GM18508 (cell line): ENCODE data around the gene ATP6V1F.

Experiments
- ATAC-seq: cut with Tn5 transposase; IDR thresholded peaks from one replicate; pipeline ENCODE4 v1.9.1; 2021; ENCODE audit warnings: moderate number of reproducible peaks; ENCODE audit not compliant: insufficient read depth, unreplicated experiment

Gene ATP6V1F

GRCh38 chr7:128893251-128894100 lies 30.8 kb downstream of the ATP6V1F start:
- no peak for ATAC-seq

DNA sequence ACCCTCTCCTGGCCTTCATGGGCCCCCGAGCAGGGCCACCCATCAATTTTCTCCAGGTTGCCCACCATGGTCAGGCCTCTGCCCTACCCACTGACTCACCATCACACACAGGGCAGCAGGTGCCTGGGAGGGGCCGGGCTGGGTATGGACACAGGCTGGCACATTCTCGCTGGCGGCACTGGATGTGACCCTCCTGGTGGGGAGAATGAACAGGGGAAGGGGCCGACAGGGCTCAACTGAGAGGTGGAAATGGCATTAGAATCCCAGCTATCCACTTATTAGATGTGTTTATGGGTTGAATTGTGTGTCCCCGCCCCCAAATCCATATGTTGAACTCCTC lies 31.4 kb downstream of the ATP6V1F start:
- ATAC-seq = no peak

- ATAC-seq = no peak
Observed at GRCh38 chr7:128895320-128895719, 32.7 kb downstream of the ATP6V1F start.

DNA sequence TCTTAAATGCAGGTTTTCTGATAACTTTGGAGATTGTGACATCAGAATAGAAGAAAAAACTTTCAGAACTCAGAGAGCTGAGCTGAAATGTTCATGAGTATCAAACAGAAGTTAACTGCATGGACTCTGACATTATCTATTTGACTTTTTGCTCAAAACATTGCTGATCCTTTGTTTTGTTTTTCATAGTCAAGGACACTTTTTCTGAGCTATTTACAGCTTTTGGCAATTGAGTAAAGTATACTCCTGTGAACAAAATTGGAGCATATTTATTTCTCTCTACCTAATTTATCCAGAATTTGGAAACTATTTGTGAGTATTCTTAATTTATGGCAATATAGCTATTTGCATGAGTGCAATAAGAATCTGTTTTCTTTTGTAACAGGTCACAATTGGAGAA lies 36.7 kb downstream of the ATP6V1F start:
- no peak for ATAC-seq

DNA sequence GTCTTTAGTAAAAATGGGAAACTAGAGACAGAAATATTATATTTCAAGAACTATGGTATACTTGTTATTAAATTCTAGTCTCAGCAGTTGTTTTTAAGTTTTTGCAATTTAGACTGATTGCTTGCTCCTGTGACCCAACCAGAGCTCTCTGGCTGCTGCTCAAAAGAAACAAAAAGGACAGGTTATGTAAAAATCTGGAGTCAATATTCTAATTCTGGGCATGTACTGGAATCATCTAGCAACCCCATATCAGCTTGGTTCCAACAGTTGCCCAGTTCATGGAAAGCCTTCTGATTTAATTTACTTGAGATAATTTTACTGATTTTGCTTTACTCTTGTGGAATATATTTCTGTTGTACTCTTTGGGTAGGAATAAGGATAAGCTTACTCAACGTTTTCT lies 37.6 kb downstream of the ATP6V1F start:
- ATAC-seq = no peak

GRCh38 chr7:128902761-128903585 lies 40.3 kb downstream of the ATP6V1F start:
- ATAC-seq = no peak

DNA sequence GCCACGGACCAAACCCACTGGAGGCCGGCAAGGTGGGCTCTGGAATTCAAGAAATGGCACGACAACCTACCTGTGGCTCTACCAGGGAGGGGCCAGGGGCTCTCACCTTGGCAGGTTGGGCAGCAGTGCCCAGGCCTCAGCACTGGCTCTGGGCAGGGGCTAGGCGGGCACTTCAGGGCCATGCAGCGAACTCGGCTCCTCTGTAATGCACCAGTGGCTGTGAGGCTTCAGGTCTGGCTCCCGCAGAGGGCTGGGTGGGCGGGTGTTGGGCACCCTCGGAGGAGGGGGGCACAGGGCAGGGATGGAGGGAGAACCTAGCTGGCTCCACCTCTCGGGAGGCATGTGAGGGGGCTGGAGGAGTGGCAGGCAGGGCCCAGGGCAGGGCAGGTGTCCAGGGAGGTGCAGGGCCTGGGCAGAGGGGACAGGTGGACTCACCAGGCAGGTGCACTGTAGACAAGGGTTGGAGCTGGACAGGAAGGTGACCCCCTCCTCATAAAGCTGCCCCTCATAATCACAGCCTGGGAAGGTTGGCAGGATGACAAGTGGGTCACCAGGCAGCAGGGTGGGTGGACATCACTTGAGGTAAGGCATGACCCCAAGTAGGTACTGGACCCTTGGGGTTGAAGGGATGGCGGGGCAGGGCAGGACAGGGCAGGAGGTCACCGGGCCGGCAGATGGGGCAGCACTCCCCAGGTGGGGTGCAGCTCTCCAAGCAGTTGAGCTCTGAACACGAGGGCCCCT lies 41.1 kb downstream of the ATP6V1F start:
- ATAC-seq = no peak

GRCh38 chr7:128904381-128905197 lies 41.9 kb downstream of the ATP6V1F start:
- no peak for ATAC-seq

- ATAC-seq = no peak
Observed at GRCh38 chr7:128906001-128906765, 43.5 kb downstream of the ATP6V1F start.

DNA sequence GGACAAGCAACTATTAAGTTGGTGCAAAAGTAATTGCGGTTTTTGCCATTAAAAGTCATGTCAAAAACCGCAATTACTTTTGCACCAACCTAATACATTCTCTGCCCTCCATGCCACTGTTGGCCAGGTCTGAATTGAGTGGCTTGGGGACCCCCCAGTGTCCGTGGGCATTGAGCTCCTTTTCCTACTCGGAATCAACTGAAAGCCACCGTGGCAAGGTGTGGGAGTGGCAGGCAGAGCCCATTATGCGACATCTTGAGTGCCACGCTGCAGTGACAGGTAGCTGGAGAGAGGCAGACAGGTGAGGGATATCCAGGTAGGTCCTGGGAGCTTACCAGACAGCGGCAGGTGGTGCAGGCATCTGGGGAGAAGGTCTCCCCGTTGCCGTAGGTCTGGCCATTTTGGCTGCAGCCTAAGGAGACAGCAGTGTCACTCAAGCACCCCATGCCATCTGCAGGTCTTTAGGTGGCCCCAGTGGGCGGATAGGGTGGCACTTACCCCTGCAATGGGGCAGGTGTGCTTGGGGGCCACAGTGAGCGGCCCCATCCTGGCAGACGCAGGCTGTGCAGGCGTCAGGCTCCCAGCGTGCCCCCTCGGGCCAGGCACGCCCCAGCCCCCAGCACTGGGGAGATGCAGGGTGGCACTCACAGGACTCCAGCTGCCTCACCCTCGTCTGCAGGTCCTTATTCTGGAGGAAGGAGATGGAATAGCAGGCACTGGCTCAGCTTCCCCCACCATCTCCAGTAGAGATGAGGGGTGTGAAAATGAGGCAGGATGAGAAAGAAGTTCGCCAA lies 44.3 kb downstream of the ATP6V1F start:
- ATAC-seq = no peak

- no peak for ATAC-seq
Observed at GRCh38 chr7:128908750-128909624, 46.3 kb downstream of the ATP6V1F start.

DNA sequence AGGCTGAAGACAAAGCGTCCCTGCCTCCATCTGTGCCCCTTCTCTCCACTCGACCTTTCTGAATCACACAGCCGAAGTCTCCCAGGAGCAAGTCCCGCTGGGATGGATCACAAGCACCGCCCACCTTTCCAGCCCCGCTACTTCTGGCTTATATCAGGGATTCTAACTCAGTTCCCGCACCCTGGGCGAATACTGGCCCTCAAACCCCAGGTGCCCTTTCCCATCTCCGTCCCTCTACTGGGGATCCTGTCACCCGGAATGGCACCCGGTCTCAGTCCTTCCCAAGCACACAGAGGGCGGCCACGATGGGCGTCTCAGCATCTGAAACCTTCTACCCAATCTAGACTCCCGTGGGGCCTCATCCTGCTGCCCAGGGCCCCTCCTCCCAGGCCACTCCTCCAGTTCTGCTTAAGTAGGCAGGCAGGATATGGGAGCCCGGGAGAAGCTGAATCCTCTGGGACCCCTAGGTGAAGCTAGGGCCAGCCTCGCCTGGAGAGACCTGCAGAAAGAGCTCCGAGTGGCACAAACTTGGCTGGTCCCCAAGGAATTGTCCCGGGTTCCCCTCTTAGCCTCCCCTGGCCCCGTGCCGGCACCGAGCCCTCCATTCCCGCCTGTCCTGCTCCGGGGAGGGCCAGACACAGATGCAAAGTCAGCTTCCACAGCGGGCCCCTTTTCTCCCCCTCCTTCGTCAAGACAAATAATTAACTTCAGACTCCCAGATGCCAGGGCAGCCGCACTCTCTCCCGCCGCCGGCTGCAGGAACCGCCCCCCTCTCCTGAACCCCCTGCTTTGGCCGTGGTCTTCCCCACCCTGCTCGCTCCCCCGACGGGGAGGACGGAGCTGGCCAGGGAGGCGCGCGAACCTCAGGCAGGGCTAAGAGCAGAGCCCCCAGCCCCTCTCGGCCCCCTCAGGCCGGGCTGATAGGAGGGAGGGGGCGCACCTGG lies 47.2 kb downstream of the ATP6V1F start:
- ATAC-seq = no peak

DNA sequence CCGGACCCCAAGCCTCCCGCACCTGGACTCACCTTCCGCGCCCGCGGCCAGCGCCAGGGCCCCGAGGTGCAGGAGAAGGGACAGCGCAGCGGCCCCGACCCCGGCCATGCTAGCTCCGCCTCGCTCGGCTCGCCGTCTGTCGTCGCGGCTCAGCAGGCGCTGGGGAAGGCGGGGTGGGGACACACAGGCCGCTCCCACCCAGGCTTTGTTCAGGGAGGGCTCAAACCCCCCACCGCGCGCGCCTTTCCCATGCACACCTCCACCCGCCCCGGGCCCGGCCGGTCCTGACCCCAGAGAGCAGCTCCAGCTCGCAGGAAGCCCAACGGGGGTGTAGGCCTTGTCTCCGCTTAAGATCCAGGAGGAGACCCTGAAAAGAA lies 47.9 kb downstream of the ATP6V1F start, which contains the start of gene KCP:
TSS of gene KCP (minus strand) at position 141 of the 377 bp plus-strand sequence. CDS start at position 108, 33 bp downstream.
- no peak for ATAC-seq

DNA sequence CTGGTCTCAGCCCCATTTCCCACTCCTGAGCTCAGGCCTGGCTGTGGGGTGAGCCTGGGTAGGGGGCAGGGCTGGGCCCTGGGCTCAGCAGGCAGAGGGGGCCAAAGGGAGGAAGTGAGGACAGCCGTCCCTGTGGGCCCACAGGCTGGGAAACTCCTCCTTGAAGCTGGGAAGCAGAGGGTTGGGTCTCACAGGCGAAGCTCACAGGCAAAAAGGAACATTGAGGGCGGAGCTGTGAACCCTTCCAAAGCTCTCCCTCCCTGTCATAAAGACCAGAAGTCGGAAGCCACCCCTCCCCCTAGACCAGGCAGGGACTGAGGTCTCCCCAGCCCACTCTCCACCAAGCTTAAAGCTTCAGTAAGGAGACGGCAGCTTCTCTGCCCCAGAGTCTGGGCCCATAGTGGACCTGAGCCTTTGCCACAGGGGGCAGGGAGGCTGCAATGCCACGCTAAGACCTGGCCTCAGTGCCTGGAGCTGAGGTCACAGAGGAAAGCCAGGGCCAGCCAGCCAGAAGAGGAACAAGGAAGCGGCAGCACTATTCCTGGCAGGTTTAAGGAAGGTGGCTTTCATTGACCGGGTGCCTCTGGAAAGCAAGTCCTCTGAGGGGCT lies 48.9 kb downstream of the ATP6V1F start:
- no peak for ATAC-seq

DNA sequence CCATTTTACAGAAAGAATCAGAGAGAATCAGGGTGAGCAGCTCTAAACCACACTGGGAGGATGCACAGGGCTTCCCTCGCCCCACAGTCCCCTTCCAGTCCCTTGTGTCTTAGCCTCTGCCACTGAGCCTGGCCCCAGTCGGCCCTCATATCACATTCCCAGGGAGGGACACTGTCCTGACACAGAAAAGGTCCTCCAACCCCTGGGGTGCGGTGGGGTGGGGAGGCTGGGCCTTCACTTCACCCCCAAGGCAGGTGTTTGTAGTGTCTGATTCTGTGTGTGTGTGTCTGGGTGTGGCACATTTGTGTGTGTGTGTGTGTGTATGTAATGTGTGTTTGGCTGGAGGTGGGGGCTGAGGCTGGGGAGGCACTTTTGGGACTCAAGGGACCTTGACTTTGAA lies 49.6 kb downstream of the ATP6V1F start:
- no peak for ATAC-seq
